ENCODE results near the gene TNFRSF1A. TPM values are rescaled to one million over a fixed set of nuclear protein-coding genes. Genes with fewer than 3 reads are reported as not detected.

The TNFRSF1A gene
- total RNA-seq, 1 donor from 2014 or later, result 21.8 TPM

DNA sequence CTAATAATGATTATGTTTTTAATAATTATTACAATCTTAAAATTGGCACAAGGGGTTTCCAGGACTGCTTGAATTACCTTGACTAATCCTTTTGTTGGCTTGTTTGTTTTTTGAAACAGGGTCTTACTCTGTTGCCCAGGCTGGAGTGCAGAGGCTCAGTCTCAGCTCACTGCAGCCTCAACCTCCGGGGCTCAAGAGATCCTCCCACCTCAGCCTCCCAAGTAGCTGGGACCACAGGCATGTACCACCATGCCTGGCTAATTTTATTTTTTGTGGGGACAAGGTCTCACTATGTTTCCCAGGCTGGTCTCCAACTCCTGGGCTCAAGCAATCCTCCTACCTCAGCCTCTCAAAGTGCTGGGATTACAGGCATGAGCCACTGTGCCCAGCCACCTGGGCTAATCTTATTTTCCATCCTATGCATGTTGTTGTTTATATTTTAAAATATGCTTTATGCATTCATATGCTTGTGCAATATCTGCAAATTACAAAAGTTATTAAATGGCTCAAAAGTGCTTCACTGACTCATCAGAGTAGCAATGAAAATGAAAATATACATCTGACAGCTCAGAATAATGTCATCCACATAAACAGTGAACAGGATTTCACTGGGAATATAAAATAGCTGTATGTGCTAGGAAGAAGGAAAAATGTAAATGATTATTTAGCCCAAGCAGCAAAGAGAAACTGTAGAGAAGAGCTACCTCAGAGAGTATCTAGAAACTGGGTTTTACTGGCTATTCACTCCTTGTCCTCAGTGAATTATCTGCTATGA is 56.2 kb downstream of the TNFRSF1A start:
- no peaks in the 10 kb centered on the region for H3K36me3 ChIP-seq

GRCh38 chr12:6285063-6285477 is 56.8 kb downstream of the TNFRSF1A start:
- Histone ChIP-seq H3K4me1 (no peaks in the 10 kb centered on the region), H3F3A (ENCODE audit: low read depth) (peaks cover 2% of the 10 kb centered on the region), H3K4me2 (no peak overlapping the region), H3K4me3 (no peak overlapping the region), H3K9me3 (ENCODE audit: low read depth) (no peaks in the 10 kb centered on the region), H3K27me3 (peaks cover 3% of the 10 kb centered on the region), H3K9ac (no peak overlapping the region), H4K20me1 (ENCODE audit: low read depth) (no peaks in the 10 kb centered on the region), H3K27ac (no peak overlapping the region), H2AFZ (replicated peaks) (peak overlapping the region; percentile 78), H3K79me2 (ENCODE audit: low read depth) (no peaks in the 10 kb centered on the region), H3K36me3 (no peaks in the 10 kb centered on the region)
- H3K4me3 Mint-ChIP-seq, result peak overlapping the region; percentile 42
- DNase-seq (ENCODE audit: low spot score), result peak; percentile 86
- peaks cover 6% of the 10 kb centered on the region for H3K36me3 Mint-ChIP-seq
- peak overlapping the region; percentile 65 for H3K27ac Mint-ChIP-seq
- H3K27me3 Mint-ChIP-seq (ENCODE audit: insufficient read depth, low read depth), result peaks cover 24% of the 10 kb centered on the region
- H3K4me1 Mint-ChIP-seq, result peaks cover 36% of the 10 kb centered on the region
- H3K9me3 Mint-ChIP-seq, result peaks cover 16% of the 10 kb centered on the region
- TF ChIP-seq EZH2phosphoT487 (IDR thresholded peaks at IDR 0.05) (no peak), CTCF (IDR thresholded peaks at IDR 0.05) (peak; percentile 91)

More for the DNA sequence above, 56.2 kb downstream of the TNFRSF1A start:
- H3K4me1 ChIP-seq, result no peaks in the 10 kb centered on the region
- no peak overlapping the region for H2AFZ ChIP-seq (replicated peaks)
- no peak for DNase-seq (ENCODE audit: low spot score)
- Mint-ChIP-seq H3K4me1 (peaks cover 30% of the 10 kb centered on the region), H3K36me3 (peaks cover 6% of the 10 kb centered on the region), H3K9me3 (peaks cover 16% of the 10 kb centered on the region), H3K27me3 (ENCODE audit: insufficient read depth, low read depth) (peaks cover 22% of the 10 kb centered on the region), H3K4me3 (no peak overlapping the region), H3K27ac (peak overlapping the region; percentile 43)
- H3K9me3 ChIP-seq (ENCODE audit: low read depth), result no peaks in the 10 kb centered on the region
- no peaks in the 10 kb centered on the region for H3K27me3 ChIP-seq
- no peak overlapping the region for H3K27ac ChIP-seq
- no peak overlapping the region for H3K9ac ChIP-seq
- H3K4me3 ChIP-seq, result no peak overlapping the region
- H3K4me2 ChIP-seq, result no peak overlapping the region
- TF ChIP-seq EZH2phosphoT487 (IDR thresholded peaks at IDR 0.05) (no peak), EZH2 (IDR thresholded peaks at IDR 0.05) (no peak), CTCF (IDR thresholded peaks at IDR 0.05) (no peak)
- H3F3A ChIP-seq (ENCODE audit: low read depth), result no peaks in the 10 kb centered on the region
- no peaks in the 10 kb centered on the region for H3K79me2 ChIP-seq (ENCODE audit: low read depth)
- H4K20me1 ChIP-seq (ENCODE audit: low read depth), result no peaks in the 10 kb centered on the region

GRCh38 chr12:6284273-6284672 is 57.6 kb downstream of the TNFRSF1A start:
- H3K36me3 Mint-ChIP-seq, result peaks cover 2% of the 10 kb centered on the region
- no peaks in the 10 kb centered on the region for H3K79me2 ChIP-seq (ENCODE audit: low read depth)

More at GRCh38 chr12:6284273-6284672, 57.6 kb downstream of the TNFRSF1A start:
- Histone ChIP-seq H3K9ac (no peak overlapping the region), H4K20me1 (ENCODE audit: low read depth) (no peaks in the 10 kb centered on the region), H3K4me1 (no peaks in the 10 kb centered on the region), H3K36me3 (no peaks in the 10 kb centered on the region), H3K27ac (no peak overlapping the region), H3F3A (ENCODE audit: low read depth) (peaks cover 5% of the 10 kb centered on the region), H3K4me2 (no peak overlapping the region), H2AFZ (replicated peaks) (no peak overlapping the region), H3K9me3 (ENCODE audit: low read depth) (no peaks in the 10 kb centered on the region), H3K4me3 (no peak overlapping the region), H3K27me3 (peaks cover 11% of the 10 kb centered on the region)
- no peak overlapping the region for H3K4me3 Mint-ChIP-seq
- H3K4me1 Mint-ChIP-seq, result peaks cover 41% of the 10 kb centered on the region
- H3K27me3 Mint-ChIP-seq (ENCODE audit: insufficient read depth, low read depth), result peaks cover 27% of the 10 kb centered on the region
- H3K9me3 Mint-ChIP-seq, result peaks cover 8% of the 10 kb centered on the region
- TF ChIP-seq CTCF (IDR thresholded peaks at IDR 0.05) (no peak), EZH2phosphoT487 (IDR thresholded peaks at IDR 0.05) (no peak), EZH2 (IDR thresholded peaks at IDR 0.05) (no peak)
- DNase-seq (ENCODE audit: low spot score), result no peak
- H3K27ac Mint-ChIP-seq, result no peak overlapping the region

Measured in neural progenitor cell (in vitro differentiated cells).